Gastroesophageal sphincter (tissue), 4 donors: ENCODE data around the gene SDK1. TPM values are rescaled to one million over a fixed set of nuclear protein-coding genes. Genes with fewer than 3 reads are reported as not detected.
"Not testable (repeated sequence)": the region's sequence is repeated elsewhere in the genome, so short reads cannot be mapped to it uniquely, and the experiment has no call there.

Experiments
- ATAC-seq: fragments of 150-250 bp; one replicate; pipeline ENCODE4 v1.9.1; 2016; ENCODE audit warnings: mild to moderate bottlenecking, moderate library complexity
- H3K27ac ChIP-seq, 4 donors: fragments of 200-600 bp; sonication (generic) in 3 of 4; 1 replicate in 3 of 4; 2 replicates in 1 of 4; pipeline ENCODE4 v1.5.1; 2016 to 2019
- H3K27me3 ChIP-seq: fragments of 200-600 bp; sonication (generic); one replicate; pipeline ENCODE4 v1.5.1; 2019
- H3K36me3 ChIP-seq, 2 donors: fragments of 200-600 bp; sonication (generic); one replicate each; pipeline ENCODE4 v1.5.1; 2019; ENCODE audit warnings: control low read depth in 1 of 2
- H3K4me1 ChIP-seq, 3 donors: fragments of 200-600 bp; sonication (generic); 1 replicate in 2 of 3; 2 replicates in 1 of 3; pipeline ENCODE4 v1.5.1; 2016 to 2019; ENCODE audit warnings: control low read depth in 2 of 3
- H3K4me3 ChIP-seq, 2 donors: fragments of 200-600 bp; sonication (generic); one replicate each; pipeline ENCODE4 v1.5.1; 2019; ENCODE audit warnings: mild to moderate bottlenecking in 1 of 2, moderate library complexity in 1 of 2
- H3K9me3 ChIP-seq, 3 donors: fragments of 200-600 bp; sonication (generic); one replicate each; pipeline ENCODE4 v1.5.1; 2017 to 2019; ENCODE audit warnings: control low read depth in 2 of 3
- CTCF ChIP-seq, 4 experiments: fragments of 200-600 bp in 2 of 4; fragments of 450-650 bp in 2 of 4; sonication (generic) in 1 of 4; IDR thresholded peaks; one replicate each; pipeline ENCODE4 v1.5.1; 2017 to 2019; ENCODE audit warnings: antibody characterized with exemption in 4 of 4, mild to moderate bottlenecking in 2 of 4, moderate library complexity in 2 of 4
- EP300 ChIP-seq: sonication (generic); formaldehyde crosslinking; IDR thresholded peaks from one replicate; pipeline ENCODE4 v1.6.1; 2017; ENCODE audit warnings: antibody characterized with exemption, mild to moderate bottlenecking
- POLR2A ChIP-seq, 2 donors: fragments of 450-650 bp; IDR thresholded peaks; one replicate each; pipeline ENCODE4 v1.6.1; 2017; ENCODE audit warnings: antibody characterized with exemption in 2 of 2, mild to moderate bottlenecking in 2 of 2, moderate library complexity in 1 of 2
- POLR2AphosphoS5 ChIP-seq: sonication (generic); formaldehyde crosslinking; IDR thresholded peaks from one replicate; pipeline ENCODE4 v1.6.1; 2017; ENCODE audit warnings: antibody characterized with exemption
- WGBS, 2 donors: methylation state at CpG; one replicate each; pipeline ENCODE4 v1.1.5; 2018; ENCODE audit warnings: low coverage in 1 of 2; 5-methylcytosine and 5-hydroxymethylcytosine counted together
- total RNA-seq, 4 donors: library from RNA; depleted of rRNA; stranded (reverse); fragments of >200 nt; gene quantifications; one replicate each; pipeline ENCODE4 v1.1.0, GENCODE V29; 2016

The SDK1 gene
- total RNA-seq, 4 donors from 2014 or later: 6.1 to 13.6 (median 8.7) TPM

DNA sequence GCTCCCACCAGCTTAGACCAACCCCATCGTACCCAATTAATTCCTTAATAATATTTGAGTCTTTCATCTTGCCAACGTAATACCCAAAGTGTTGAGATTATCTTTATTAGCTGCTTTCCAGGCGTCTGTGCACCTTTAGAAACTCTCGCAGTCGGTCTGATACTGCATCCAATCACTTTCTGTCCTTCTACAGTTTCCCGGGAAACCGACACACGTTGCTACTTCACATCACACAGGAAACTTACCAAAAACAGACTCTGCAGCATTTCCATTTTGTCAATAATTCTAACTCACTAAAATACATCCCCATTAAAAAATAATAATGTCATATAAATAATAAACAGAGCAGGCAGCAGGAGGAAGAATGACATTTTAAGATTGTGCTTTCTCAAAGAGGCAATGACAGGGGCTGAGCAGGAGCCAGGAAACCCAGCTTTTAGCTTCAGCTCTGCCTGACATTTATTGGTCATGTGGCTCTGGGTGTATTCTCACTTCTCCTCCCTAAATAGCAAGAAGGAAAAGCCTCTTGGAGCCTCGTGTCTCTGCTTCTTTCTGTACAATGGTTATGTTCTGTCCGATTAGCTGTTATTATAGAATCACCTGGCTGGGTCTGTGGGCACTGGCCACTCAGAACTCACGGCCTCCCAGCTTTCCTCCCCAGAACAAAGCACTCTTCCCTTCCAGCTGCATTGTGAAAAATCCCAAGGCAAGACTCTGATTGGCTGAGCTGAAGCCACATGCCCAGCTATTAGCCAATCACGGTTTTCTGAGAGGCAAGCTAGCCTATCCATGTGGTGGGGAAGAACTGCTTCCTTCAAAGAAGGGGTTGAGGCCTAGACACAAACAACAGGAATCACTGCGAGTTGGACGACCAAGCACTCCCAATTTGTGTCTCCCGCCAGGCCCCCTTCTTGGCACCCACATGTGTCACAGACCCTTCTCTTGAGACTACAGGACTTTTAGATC lies 956.4 kb downstream of the SDK1 start:
- peaks cover 30% of the 10 kb centered on the region for H3K27me3 ChIP-seq
- H3K4me1 ChIP-seq: peaks cover 0 to 30% (median 7%) of the 10 kb centered on the region in 3 donors
- peak overlapping the region in 1 of 4 donors; percentile 24 for H3K27ac ChIP-seq
- no peak for ATAC-seq
- H3K36me3 ChIP-seq: no peaks in the 10 kb centered on the region
- H3K9me3 ChIP-seq: peaks cover 0 to 16% (median 0%) of the 10 kb centered on the region in 3 donors
- no peak for TF ChIP-seq EP300
- no peak for TF ChIP-seq POLR2A (IDR thresholded peaks at IDR 0.05)
- TF ChIP-seq POLR2AphosphoS5: no peak
- TF ChIP-seq CTCF (IDR thresholded peaks at IDR 0.05): no peak
- no peak overlapping the region for H3K4me3 ChIP-seq
- WGBS, 2 donors: 35 to 36% methylated on average over 10 to 12 of the region's 15 CpGs

- not testable (repeated sequence) for H3K36me3 ChIP-seq, H3K9me3 ChIP-seq, ATAC-seq, H3K4me3 ChIP-seq, H3K27ac ChIP-seq
- Histone ChIP-seq H3K27me3 (peaks cover 44% of the 10 kb centered on the region), H3K4me1 (peaks cover 0 to 30% (median 7%) of the 10 kb centered on the region in 3 donors)
- WGBS, 2 donors: 100% methylated on average over 1 of the region's 15 CpGs; no CpG with 5 or more reads in 1 of the 2 donors
Observed at GRCh38 chr7:4260116-4260515, 959.1 kb downstream of the SDK1 start.

DNA sequence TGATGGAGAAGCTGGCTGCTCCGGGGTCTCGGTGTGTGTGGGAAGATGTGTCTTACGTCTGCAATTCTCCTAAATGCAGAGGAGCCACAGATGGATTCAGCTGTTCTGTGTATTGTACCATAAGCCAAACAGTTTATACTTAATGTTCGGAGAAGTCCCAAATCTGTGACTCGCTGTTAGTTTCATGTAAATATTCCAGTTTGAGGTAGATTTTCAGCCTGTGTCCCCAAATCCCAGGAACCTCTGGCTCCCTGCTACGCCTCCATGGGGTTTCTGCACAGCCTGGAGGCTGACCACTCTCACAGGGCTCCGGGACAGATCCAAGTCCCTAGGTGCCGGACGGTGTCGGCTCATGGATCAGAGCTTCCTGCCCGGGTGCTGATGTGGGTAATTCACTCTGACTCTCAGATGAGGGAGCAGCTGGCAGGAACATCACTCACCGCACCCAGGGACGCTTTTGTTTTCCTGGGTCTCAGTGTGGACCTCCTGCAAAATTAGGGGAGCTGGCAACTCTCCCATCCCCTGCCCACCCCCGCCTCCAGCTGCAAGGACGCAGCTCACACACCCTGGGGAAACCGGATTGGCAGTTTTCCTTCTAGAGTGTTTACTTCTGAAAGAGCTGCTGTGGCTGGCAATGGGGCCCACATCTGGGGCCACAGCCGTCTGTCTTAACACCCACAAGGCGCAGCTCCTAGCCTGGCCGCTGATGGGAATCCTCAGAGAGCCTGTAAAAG lies 960.0 kb downstream of the SDK1 start:
- peaks cover 0 to 29% (median 7%) of the 10 kb centered on the region in 3 donors for H3K4me1 ChIP-seq
- H3K36me3 ChIP-seq: no peaks in the 10 kb centered on the region
- TF ChIP-seq CTCF (IDR thresholded peaks at IDR 0.05) (no peak), POLR2AphosphoS5 (no peak), EP300 (no peak), POLR2A (IDR thresholded peaks at IDR 0.05) (no peak)
- H3K9me3 ChIP-seq: peaks cover 0 to 5% (median 0%) of the 10 kb centered on the region in 3 donors
- H3K27me3 ChIP-seq: peaks cover 49% of the 10 kb centered on the region
- no peak overlapping the region for H3K27ac ChIP-seq
- no peak for ATAC-seq
- 40 to 43% methylated on average over 5 of the region's 19 CpGs for WGBS, 2 donors
- H3K4me3 ChIP-seq: no peak overlapping the region

- 89% methylated on average over 7 of the region's 11 CpGs; no CpG with 5 or more reads in 1 of the 2 donors for WGBS, 2 donors
- Histone ChIP-seq H3K9me3 (peaks cover 0 to 5% (median 0%) of the 10 kb centered on the region in 3 donors), H3K27me3 (peaks cover 54% of the 10 kb centered on the region), H3K4me1 (peaks cover 0 to 23% (median 7%) of the 10 kb centered on the region in 3 donors), H3K27ac (no peak overlapping the region), H3K4me3 (no peak overlapping the region), H3K36me3 (no peaks in the 10 kb centered on the region)
- ATAC-seq: no peak
- TF ChIP-seq POLR2A (IDR thresholded peaks at IDR 0.05): no peak
- TF ChIP-seq EP300: no peak
- TF ChIP-seq POLR2AphosphoS5: no peak
- TF ChIP-seq CTCF (IDR thresholded peaks at IDR 0.05): no peak
Observed at GRCh38 chr7:4261601-4261960, 960.5 kb downstream of the SDK1 start.

DNA sequence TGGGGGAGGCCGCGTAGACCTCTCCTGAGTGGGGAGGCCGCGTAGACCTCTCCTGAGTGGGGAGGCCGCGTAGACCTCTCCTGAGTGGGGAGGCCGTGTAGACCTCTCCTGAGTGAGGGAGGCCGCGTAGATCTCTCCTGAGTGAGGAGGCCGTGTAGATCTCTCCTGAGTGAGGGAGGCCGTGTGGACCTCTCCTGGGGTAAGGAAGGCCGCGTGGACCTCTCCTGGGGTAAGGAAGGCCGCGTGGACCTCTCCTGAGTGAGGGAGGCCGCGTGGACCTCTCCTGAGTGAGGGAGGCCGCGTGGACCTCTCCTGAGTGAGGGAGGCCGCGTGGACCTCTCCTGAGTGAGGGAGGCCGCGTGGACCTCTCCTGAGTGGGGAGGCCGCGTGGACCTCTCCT lies 963.2 kb downstream of the SDK1 start:
- H3K27ac ChIP-seq, ATAC-seq, H3K9me3 ChIP-seq, H3K36me3 ChIP-seq, H3K4me3 ChIP-seq: not testable (repeated sequence)
- Histone ChIP-seq H3K27me3 (peaks cover 65% of the 10 kb centered on the region), H3K4me1 (peaks cover 0 to 12% (median 0%) of the 10 kb centered on the region in 3 donors)
- 100% methylated on average over 2 of the region's 25 CpGs; no CpG with 5 or more reads in 1 of the 2 donors for WGBS, 2 donors
